ENCODE measurements around the gene GUK1.
A peak's percentile ranks its signal among the peaks of the same experiment; 100 is the strongest.

- TF ChIP-seq POLR2AphosphoS5 (IDR thresholded peaks at IDR 0.05; ENCODE audit: low read depth) (no peak), EZH2 (IDR thresholded peaks at IDR 0.05; ENCODE audit: low read depth, unreplicated experiment) (no peak)
- TF ChIP-seq, protein P1, sequence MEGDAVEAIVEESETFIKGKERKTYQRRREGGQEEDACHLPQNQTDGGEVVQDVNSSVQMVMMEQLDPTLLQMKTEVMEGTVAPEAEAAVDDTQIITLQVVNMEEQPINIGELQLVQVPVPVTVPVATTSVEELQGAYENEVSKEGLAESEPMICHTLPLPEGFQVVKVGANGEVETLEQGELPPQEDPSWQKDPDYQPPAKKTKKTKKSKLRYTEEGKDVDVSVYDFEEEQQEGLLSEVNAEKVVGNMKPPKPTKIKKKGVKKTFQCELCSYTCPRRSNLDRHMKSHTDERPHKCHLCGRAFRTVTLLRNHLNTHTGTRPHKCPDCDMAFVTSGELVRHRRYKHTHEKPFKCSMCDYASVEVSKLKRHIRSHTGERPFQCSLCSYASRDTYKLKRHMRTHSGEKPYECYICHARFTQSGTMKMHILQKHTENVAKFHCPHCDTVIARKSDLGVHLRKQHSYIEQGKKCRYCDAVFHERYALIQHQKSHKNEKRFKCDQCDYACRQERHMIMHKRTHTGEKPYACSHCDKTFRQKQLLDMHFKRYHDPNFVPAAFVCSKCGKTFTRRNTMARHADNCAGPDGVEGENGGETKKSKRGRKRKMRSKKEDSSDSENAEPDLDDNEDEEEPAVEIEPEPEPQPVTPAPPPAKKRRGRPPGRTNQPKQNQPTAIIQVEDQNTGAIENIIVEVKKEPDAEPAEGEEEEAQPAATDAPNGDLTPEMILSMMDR (conservative IDR thresholded peaks at IDR 0.05; ENCODE audit: low read depth in 2 of 2), result peak; percentile 51 to 69
- TF ChIP-seq, protein P2, sequence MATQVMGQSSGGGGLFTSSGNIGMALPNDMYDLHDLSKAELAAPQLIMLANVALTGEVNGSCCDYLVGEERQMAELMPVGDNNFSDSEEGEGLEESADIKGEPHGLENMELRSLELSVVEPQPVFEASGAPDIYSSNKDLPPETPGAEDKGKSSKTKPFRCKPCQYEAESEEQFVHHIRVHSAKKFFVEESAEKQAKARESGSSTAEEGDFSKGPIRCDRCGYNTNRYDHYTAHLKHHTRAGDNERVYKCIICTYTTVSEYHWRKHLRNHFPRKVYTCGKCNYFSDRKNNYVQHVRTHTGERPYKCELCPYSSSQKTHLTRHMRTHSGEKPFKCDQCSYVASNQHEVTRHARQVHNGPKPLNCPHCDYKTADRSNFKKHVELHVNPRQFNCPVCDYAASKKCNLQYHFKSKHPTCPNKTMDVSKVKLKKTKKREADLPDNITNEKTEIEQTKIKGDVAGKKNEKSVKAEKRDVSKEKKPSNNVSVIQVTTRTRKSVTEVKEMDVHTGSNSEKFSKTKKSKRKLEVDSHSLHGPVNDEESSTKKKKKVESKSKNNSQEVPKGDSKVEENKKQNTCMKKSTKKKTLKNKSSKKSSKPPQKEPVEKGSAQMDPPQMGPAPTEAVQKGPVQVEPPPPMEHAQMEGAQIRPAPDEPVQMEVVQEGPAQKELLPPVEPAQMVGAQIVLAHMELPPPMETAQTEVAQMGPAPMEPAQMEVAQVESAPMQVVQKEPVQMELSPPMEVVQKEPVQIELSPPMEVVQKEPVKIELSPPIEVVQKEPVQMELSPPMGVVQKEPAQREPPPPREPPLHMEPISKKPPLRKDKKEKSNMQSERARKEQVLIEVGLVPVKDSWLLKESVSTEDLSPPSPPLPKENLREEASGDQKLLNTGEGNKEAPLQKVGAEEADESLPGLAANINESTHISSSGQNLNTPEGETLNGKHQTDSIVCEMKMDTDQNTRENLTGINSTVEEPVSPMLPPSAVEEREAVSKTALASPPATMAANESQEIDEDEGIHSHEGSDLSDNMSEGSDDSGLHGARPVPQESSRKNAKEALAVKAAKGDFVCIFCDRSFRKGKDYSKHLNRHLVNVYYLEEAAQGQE (IDR thresholded peaks at IDR 0.05; ENCODE audit: unreplicated experiment), result no peak
Measured at GRCh38 chr1:228180271-228180958, 40.3 kb downstream of the GUK1 start.

Measured in GM23338 (cell line).